GM23248 (cell line): Measurements from ENCODE around the gene ENTREP3.

ENCODE experiments used
- EZH2 ChIP-seq: fragments of 200-600 bp; sonication (generic); IDR thresholded peaks from 2 replicates; pipeline ENCODE4 v1.6.1; 2018; ENCODE audit warnings: antibody characterized with exemption, mild to moderate bottlenecking; ENCODE audit not compliant: insufficient read depth, poor library complexity, severe bottlenecking
- EZH2phosphoT487 ChIP-seq: fragments of 200-600 bp; sonication (generic); IDR thresholded peaks from 2 replicates; pipeline ENCODE4 v1.6.1; 2018; ENCODE audit warnings: antibody characterized with exemption, moderate library complexity, mild to moderate bottlenecking, low read depth; ENCODE audit not compliant: insufficient read depth

DNA sequence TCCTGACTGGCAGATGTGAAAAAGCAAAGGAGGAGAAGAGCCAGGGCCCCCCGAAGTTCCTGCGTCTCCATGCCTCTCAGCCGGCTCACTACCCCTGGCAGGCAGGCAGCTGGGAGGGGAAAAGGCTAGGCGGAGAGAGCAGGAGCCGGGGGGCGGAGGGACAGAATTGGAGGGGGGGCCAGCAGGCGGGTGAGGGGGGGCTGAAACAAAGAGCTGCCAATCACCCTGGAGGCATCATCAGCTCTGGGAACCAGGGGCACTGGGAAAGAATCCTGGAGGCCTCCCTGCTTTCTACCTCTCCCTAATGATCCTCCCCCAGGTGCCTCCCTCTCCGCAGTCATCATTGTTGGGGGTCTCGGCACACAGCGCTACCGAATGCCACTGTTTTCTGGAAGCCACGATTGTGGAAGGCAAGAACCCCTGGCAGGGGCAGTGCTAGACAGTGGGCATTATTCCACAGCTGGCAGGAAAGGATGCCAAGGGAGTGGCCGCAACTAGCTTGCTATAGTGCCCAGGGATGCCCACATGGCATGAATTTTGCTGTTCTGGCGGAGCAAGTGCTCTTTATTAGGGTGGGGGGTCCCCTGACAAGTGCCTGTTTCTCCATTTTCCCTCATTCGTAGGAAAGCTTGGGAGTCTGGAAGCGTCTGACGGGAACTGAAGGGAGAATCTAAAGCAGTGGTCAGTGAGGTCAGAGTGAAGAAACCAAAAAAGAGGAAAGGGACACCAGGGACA lies 47.3 kb downstream of the ENTREP3 start, which contains the start of gene THBS3:
- no peak for TF ChIP-seq EZH2
- TF ChIP-seq EZH2phosphoT487, result no peak
